GM12878 (cell line): ENCODE data around the gene COL17A1.

Source experiments
- BHLHE40 ChIP-seq, 2 experiments: fragments of 450-650 bp in 1 of 2; IDR thresholded peaks; 2 replicates each; pipeline ENCODE4 v1.6.1; 2011 to 2017; ENCODE audit warnings: low read depth in 2 of 2, borderline replicate concordance in 1 of 2, improper control_type of control experiment in 1 of 2, low read length in 1 of 2, mild to moderate bottlenecking in 1 of 2
- CREB1 ChIP-seq: IDR thresholded peaks from 2 replicates; pipeline ENCODE4 v1.6.1; 2012; ENCODE audit warnings: low read depth, mild to moderate bottlenecking, inconsistent platforms
- CTCF ChIP-seq, 3 experiments: IDR thresholded peaks in 2 of 3; conservative IDR thresholded peaks in 1 of 3; 2 replicates each; pipeline ENCODE4 v1.5.1; 2011; ENCODE audit warnings: low read depth in 3 of 3, low read length in 3 of 3, mild to moderate bottlenecking in 3 of 3, control low read depth in 2 of 3, moderate library complexity in 2 of 3, inconsistent platforms in 1 of 3, mixed read lengths in 1 of 3; ENCODE audit not compliant: control insufficient read depth in 2 of 3, insufficient read depth in 1 of 3; ENCODE audit errors: extremely low read depth in 1 of 3
- ELK1 ChIP-seq: IDR thresholded peaks from 2 replicates; pipeline ENCODE4 v1.6.1; 2012; ENCODE audit warnings: low read depth, low read length, improper control_type of control experiment
- KDM1A ChIP-seq: fragments of 200-600 bp; sonication (generic); IDR thresholded peaks from 2 replicates; pipeline ENCODE4 v1.6.1; 2016; ENCODE audit warnings: borderline replicate concordance
- POLR2A ChIP-seq: IDR thresholded peaks from 2 replicates; pipeline ENCODE4 v1.6.1; 2011; ENCODE audit warnings: low read depth, mild to moderate bottlenecking, low read length
- YBX1 ChIP-seq: fragments of 450-650 bp; IDR thresholded peaks from 2 replicates; pipeline ENCODE4 v1.6.1; 2016; ENCODE audit warnings: antibody characterized with exemption
- ZNF274 ChIP-seq: IDR thresholded peaks from one replicate; pipeline ENCODE4 v1.8.0; 2011; ENCODE audit not compliant: insufficient read length, insufficient read depth
- TF ChIP-seq, protein P1 (sequence below): fragments of 450-650 bp; IDR thresholded peaks from 2 replicates; pipeline ENCODE4 v1.6.1; 2017; ENCODE audit warnings: borderline replicate concordance

- TF ChIP-seq ELK1 (no peak), KDM1A (no peak), BHLHE40 (IDR thresholded peaks at IDR 0.05; ENCODE audit: borderline replicate concordance in 1 of 2, low read depth in 2 of 2, low read length in 1 of 2) (no peak), CREB1 (no peak), CTCF (IDR thresholded peaks at IDR 0.05 in 2 of 3, conservative IDR thresholded peaks at IDR 0.05 in 1 of 3; ENCODE audit: control insufficient read depth in 2 of 3, extremely low read depth in 1 of 3, insufficient read depth in 1 of 3, low read depth in 3 of 3, low read length in 3 of 3) (no peak), YBX1 (no peak), POLR2A (no peak), ZNF274 (no peak)
- TF ChIP-seq, protein P1, sequence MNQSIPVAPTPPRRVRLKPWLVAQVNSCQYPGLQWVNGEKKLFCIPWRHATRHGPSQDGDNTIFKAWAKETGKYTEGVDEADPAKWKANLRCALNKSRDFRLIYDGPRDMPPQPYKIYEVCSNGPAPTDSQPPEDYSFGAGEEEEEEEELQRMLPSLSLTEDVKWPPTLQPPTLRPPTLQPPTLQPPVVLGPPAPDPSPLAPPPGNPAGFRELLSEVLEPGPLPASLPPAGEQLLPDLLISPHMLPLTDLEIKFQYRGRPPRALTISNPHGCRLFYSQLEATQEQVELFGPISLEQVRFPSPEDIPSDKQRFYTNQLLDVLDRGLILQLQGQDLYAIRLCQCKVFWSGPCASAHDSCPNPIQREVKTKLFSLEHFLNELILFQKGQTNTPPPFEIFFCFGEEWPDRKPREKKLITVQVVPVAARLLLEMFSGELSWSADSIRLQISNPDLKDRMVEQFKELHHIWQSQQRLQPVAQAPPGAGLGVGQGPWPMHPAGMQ: no peak
Measured at GRCh38 chr10:104036518-104037260, 49.0 kb downstream of the COL17A1 start.
